ENCODE measurements around the gene DGLUCY. TPM values are rescaled to one million over a fixed set of nuclear protein-coding genes. Genes with fewer than 3 reads are reported as not detected.

DGLUCY gene
- total and polyA plus RNA-seq, 4 donors, result 29.0 to 74.3 (median 52.1) TPM

- ATAC-seq (ENCODE audit: insufficient read depth, low FRiP score), result no peak
- TF ChIP-seq CTCF (IDR thresholded peaks at IDR 0.05; ENCODE audit: control extremely low read depth, extremely low read depth), result no peak
- Histone ChIP-seq H3K27me3 (ENCODE audit: control insufficient read depth in 3 of 3, insufficient read depth in 3 of 3, low read length in 2 of 3) (no peaks in the 10 kb centered on the region), H3K4me3 (no peak overlapping the region), H3K36me3 (ENCODE audit: control insufficient read depth in 4 of 4, insufficient read depth in 4 of 4, low read length in 4 of 4) (no peaks in the 10 kb centered on the region), H3K9me3 (ENCODE audit: control insufficient read depth in 4 of 4, insufficient read depth in 3 of 4, low read length in 3 of 4) (no peaks in the 10 kb centered on the region), H3K27ac (ENCODE audit: low read depth in 1 of 2, low read length in 1 of 2) (no peak overlapping the region), H3K4me1 (ENCODE audit: control insufficient read depth in 5 of 5, insufficient read depth in 5 of 5, low read length in 5 of 5) (peaks cover 0 to 7% (median 0%) of the 10 kb centered on the region in 5 donors), H3K9ac (ENCODE audit: insufficient read depth in 1 of 2, low read length in 2 of 2) (no peak overlapping the region)
- WGBS, 2 donors, result 89 to 93% methylated on average over 3 of the region's 3 CpGs
- DNase-seq, result no peak
Measured at GRCh38 chr14:91098591-91098990, 15.3 kb upstream of the DGLUCY start.

- H3K4me1 ChIP-seq (ENCODE audit: control insufficient read depth in 5 of 5, insufficient read depth in 5 of 5, low read length in 5 of 5), result peaks cover 0 to 8% (median 0%) of the 10 kb centered on the region in 5 donors
- ATAC-seq (ENCODE audit: insufficient read depth, low FRiP score), result no peak
- TF ChIP-seq CTCF (IDR thresholded peaks at IDR 0.05; ENCODE audit: control extremely low read depth, extremely low read depth), result no peak
- no peak overlapping the region for H3K27ac ChIP-seq (ENCODE audit: low read depth in 1 of 2, low read length in 1 of 2)
- no peak for DNase-seq
- no peak overlapping the region for H3K4me3 ChIP-seq
- H3K27me3 ChIP-seq (ENCODE audit: control insufficient read depth in 3 of 3, insufficient read depth in 3 of 3, low read length in 2 of 3), result no peaks in the 10 kb centered on the region
- WGBS, 2 donors, result 89 to 95% methylated on average over 5 of the region's 5 CpGs
- H3K9me3 ChIP-seq (ENCODE audit: control insufficient read depth in 4 of 4, insufficient read depth in 3 of 4, low read length in 3 of 4), result no peaks in the 10 kb centered on the region
- H3K9ac ChIP-seq (ENCODE audit: insufficient read depth in 1 of 2, low read length in 2 of 2), result no peak overlapping the region
- H3K36me3 ChIP-seq (ENCODE audit: control insufficient read depth in 4 of 4, insufficient read depth in 4 of 4, low read length in 4 of 4), result no peaks in the 10 kb centered on the region
Measured at GRCh38 chr14:91100102-91100501, 13.8 kb upstream of the DGLUCY start.

GRCh38 chr14:91103116-91103515 lies 10.8 kb upstream of the DGLUCY start:
- Histone ChIP-seq H3K36me3 (ENCODE audit: control insufficient read depth in 4 of 4, insufficient read depth in 4 of 4, low read length in 4 of 4) (no peaks in the 10 kb centered on the region), H3K27me3 (ENCODE audit: control insufficient read depth in 3 of 3, insufficient read depth in 3 of 3, low read length in 2 of 3) (no peaks in the 10 kb centered on the region), H3K4me1 (ENCODE audit: control insufficient read depth in 5 of 5, insufficient read depth in 5 of 5, low read length in 5 of 5) (peaks cover 0 to 13% (median 0%) of the 10 kb centered on the region in 5 donors), H3K27ac (ENCODE audit: low read depth in 1 of 2, low read length in 1 of 2) (no peak overlapping the region), H3K9me3 (ENCODE audit: control insufficient read depth in 4 of 4, insufficient read depth in 3 of 4, low read length in 3 of 4) (no peaks in the 10 kb centered on the region), H3K4me3 (no peak overlapping the region), H3K9ac (ENCODE audit: insufficient read depth in 1 of 2, low read length in 2 of 2) (no peak overlapping the region)
- 79 to 85% methylated on average over 8 of the region's 8 CpGs for WGBS, 2 donors
- no peak for TF ChIP-seq CTCF (IDR thresholded peaks at IDR 0.05; ENCODE audit: control extremely low read depth, extremely low read depth)
- ATAC-seq (ENCODE audit: insufficient read depth, low FRiP score) (no peak), DNase-seq (peak; percentile 23 to 62 (median 45))

Data from lung (tissue), 12 donors.